Epithelial cell of proximal tubule (primary cell): ENCODE data around the gene HCN3. TPM values are rescaled to one million over a fixed set of nuclear protein-coding genes. Genes with fewer than 3 reads are reported as not detected.
"Not testable (repeated sequence)": the region's sequence is repeated elsewhere in the genome, so short reads cannot be mapped to it uniquely, and the experiment has no call there.

Experiments
- DNase-seq: peaks from one replicate; pipeline ENCODE4 v3.0.0-alpha.2; 2011; ENCODE audit warnings: low read depth
- H3K4me3 ChIP-seq: 2 replicates; pipeline ENCODE4 v1.5.1; 2011; ENCODE audit warnings: low read depth, mild to moderate bottlenecking, low read length
- total RNA-seq: library from RNA; depleted of rRNA; stranded (reverse); fragments of >200 nt; gene quantifications from 2 replicates; pipeline ENCODE4 v1.2.3, GENCODE V29; 2015
- TF ChIP-seq, protein P1 (sequence below): conservative IDR thresholded peaks from 2 replicates; pipeline ENCODE4 v1.5.1; 2012; ENCODE audit warnings: low read depth, mild to moderate bottlenecking, low read length

Gene HCN3
- total RNA-seq, 1 donor from 2014 or later: 8.1 TPM

DNA sequence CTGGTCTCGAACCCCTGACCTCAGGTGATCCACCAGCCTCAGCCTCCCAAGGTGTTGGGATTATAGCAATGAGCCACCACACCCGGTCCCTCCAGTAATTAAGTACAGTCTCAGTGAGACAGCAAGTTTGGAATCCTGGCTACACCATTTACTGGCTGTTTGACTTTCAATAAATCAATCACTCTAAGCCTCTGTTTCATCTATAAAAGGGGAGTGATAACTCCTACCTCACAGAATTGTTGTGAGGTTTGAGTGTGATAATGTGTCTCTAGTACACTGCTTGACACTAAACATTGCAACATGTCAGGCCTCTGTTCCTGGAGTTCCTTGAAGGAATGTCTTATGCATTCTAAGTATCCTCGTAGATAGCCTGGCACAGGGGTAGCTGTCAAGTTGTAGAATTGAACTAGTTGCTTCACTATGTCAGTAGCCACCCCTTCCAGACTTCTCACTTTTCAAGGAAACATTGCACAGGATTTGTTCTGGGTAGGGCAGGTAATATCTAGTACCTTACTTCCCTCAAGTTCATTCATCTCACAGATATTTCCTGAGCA is 34.4 kb upstream of the HCN3 start:
- peak overlapping the region; percentile 78 for H3K4me3 ChIP-seq

GRCh38 chr1:155244368-155245162 is 32.7 kb upstream of the HCN3 start:
- peak overlapping the region; percentile 78 for H3K4me3 ChIP-seq
- TF ChIP-seq, protein P1, sequence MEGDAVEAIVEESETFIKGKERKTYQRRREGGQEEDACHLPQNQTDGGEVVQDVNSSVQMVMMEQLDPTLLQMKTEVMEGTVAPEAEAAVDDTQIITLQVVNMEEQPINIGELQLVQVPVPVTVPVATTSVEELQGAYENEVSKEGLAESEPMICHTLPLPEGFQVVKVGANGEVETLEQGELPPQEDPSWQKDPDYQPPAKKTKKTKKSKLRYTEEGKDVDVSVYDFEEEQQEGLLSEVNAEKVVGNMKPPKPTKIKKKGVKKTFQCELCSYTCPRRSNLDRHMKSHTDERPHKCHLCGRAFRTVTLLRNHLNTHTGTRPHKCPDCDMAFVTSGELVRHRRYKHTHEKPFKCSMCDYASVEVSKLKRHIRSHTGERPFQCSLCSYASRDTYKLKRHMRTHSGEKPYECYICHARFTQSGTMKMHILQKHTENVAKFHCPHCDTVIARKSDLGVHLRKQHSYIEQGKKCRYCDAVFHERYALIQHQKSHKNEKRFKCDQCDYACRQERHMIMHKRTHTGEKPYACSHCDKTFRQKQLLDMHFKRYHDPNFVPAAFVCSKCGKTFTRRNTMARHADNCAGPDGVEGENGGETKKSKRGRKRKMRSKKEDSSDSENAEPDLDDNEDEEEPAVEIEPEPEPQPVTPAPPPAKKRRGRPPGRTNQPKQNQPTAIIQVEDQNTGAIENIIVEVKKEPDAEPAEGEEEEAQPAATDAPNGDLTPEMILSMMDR: peak; percentile 14
- DNase-seq: peak; percentile 88

More for the DNA sequence above, 34.4 kb upstream of the HCN3 start:
- TF ChIP-seq, protein P1: no peak
- no peak for DNase-seq

DNA sequence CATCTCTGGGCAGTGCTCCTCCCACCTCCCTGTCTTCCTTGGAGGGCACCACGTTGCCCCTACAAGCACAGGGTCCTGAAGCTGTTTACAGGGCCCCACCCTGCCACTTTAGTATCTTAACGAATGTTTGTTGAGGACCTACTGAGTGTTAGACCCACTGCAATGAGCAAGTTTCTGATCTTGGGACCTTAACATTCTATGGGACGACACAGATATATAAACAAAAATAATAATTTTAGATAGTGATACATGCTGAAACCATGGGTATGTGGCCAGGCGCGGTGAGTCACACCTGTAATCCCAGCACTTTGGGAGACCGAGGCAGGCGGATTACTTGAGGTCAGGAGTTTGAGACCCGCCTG is 32.1 kb upstream of the HCN3 start:
- no peak for DNase-seq
- TF ChIP-seq, protein P1: no peak
- H3K4me3 ChIP-seq: peak overlapping the region; percentile 78

GRCh38 chr1:155246796-155247195 is 30.5 kb upstream of the HCN3 start:
- not testable (repeated sequence) for DNase-seq, H3K4me3 ChIP-seq

- TF ChIP-seq, protein P1: no peak
These were observed 29.4 kb upstream of the HCN3 start for GRCh38 chr1:155247667-155248553.

DNA sequence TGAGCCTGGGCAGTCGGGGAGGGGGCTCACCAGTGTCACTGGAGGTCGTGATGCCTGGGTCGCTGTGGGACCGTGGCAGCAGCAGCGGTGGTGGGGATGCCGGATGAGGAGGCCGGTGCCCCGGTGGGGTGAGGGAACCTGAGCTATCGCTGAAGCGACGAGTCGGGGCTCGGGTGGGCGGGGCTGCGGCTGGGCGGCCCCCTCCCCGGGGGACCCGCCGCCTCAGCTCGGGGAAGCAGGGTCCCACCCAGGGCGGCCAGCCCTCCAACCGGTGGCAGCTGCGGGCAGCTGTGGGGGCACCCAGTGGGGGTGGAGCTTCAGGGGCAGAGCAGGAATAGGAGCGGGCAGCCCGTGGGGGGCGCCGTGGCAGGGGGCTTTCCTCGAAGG is 27.0 kb upstream of the HCN3 start:
- no peak for DNase-seq
- H3K4me3 ChIP-seq: no peak overlapping the region
- TF ChIP-seq, protein P1: no peak

More at GRCh38 chr1:155247667-155248553, 29.4 kb upstream of the HCN3 start:
- DNase-seq: no peak
- no peak overlapping the region for H3K4me3 ChIP-seq
